GM23248 (cell line): Measurements from ENCODE around the gene MRPS24. TPM values are rescaled to one million over a fixed set of nuclear protein-coding genes. Genes with fewer than 3 reads are reported as not detected.

Experiments used
- DNase-seq: peaks from one replicate; pipeline ENCODE4 v3.0.0-alpha.2; 2015
- H2AFZ ChIP-seq: fragments of 200-600 bp; sonication (generic); 2 replicates; pipeline ENCODE4 v1.6.1; 2016; ENCODE audit warnings: antibody characterized with exemption
- H3F3A ChIP-seq: fragments of 200-600 bp; sonication (generic); 2 replicates; pipeline ENCODE4 v1.6.1; 2016; ENCODE audit warnings: mild to moderate bottlenecking, antibody characterized with exemption, mixed run types; ENCODE audit not compliant: insufficient read depth
- H3K27ac ChIP-seq: fragments of 200-600 bp; sonication (generic); 2 replicates; pipeline ENCODE4 v1.5.1; 2016; ENCODE audit warnings: mild to moderate bottlenecking
- H3K27me3 ChIP-seq: fragments of 200-600 bp; sonication (generic); replicated peaks from 2 replicates; pipeline ENCODE4 v1.6.1; 2016; ENCODE audit warnings: mild to moderate bottlenecking; ENCODE audit not compliant: insufficient read depth
- H3K36me3 ChIP-seq: fragments of 200-600 bp; sonication (generic); 2 replicates; pipeline ENCODE4 v1.6.1; 2016; ENCODE audit warnings: low read depth, mild to moderate bottlenecking
- H3K4me1 ChIP-seq: fragments of 200-600 bp; sonication (generic); 2 replicates; pipeline ENCODE4 v1.6.1; 2016; ENCODE audit warnings: mild to moderate bottlenecking; ENCODE audit not compliant: insufficient read depth
- H3K4me2 ChIP-seq: fragments of 200-600 bp; sonication (generic); one replicate; pipeline ENCODE4 v1.6.1; 2016; ENCODE audit warnings: mild to moderate bottlenecking; ENCODE audit not compliant: unreplicated experiment
- H3K4me3 ChIP-seq: fragments of 200-600 bp; sonication (generic); 2 replicates; pipeline ENCODE4 v1.5.1; 2016; ENCODE audit warnings: mild to moderate bottlenecking
- H3K79me2 ChIP-seq: fragments of 200-600 bp; sonication (generic); 2 replicates; pipeline ENCODE4 v1.6.1; 2016; ENCODE audit warnings: mild to moderate bottlenecking; ENCODE audit not compliant: insufficient read depth
- H3K9ac ChIP-seq: fragments of 200-600 bp; sonication (generic); 2 replicates; pipeline ENCODE4 v1.6.1; 2016; ENCODE audit warnings: mild to moderate bottlenecking
- H3K9me2 ChIP-seq: fragments of 200-600 bp; sonication (generic); 2 replicates; pipeline ENCODE4 v1.6.1; 2016; ENCODE audit warnings: mixed run types, mild to moderate bottlenecking, moderate library complexity; ENCODE audit not compliant: insufficient read depth
- H3K9me3 ChIP-seq: fragments of 200-600 bp; sonication (generic); one replicate; pipeline ENCODE4 v1.6.1; 2017; ENCODE audit warnings: low read depth
- H4K20me1 ChIP-seq: fragments of 200-600 bp; sonication (generic); 2 replicates; pipeline ENCODE4 v1.6.0; 2016; ENCODE audit not compliant: insufficient read depth
- EZH2 ChIP-seq: fragments of 200-600 bp; sonication (generic); IDR thresholded peaks from 2 replicates; pipeline ENCODE4 v1.6.1; 2018; ENCODE audit warnings: antibody characterized with exemption, mild to moderate bottlenecking; ENCODE audit not compliant: insufficient read depth, poor library complexity, severe bottlenecking
- EZH2phosphoT487 ChIP-seq: fragments of 200-600 bp; sonication (generic); IDR thresholded peaks from 2 replicates; pipeline ENCODE4 v1.6.1; 2018; ENCODE audit warnings: antibody characterized with exemption, moderate library complexity, mild to moderate bottlenecking, low read depth; ENCODE audit not compliant: insufficient read depth
- WGBS, 2 experiments: methylation state at CpG; one replicate each; pipeline ENCODE4 v1.1.6; 2015 to 2017; ENCODE audit warnings: low lambda C conversion rate in 2 of 2, low coverage in 1 of 2; ENCODE audit errors: missing lambda C conversion rate in 2 of 2; 5-methylcytosine and 5-hydroxymethylcytosine counted together
- in situ Hi-C: fragments of 300-500 bp; cut with MboI; formaldehyde crosslinking; loops from 2 replicates; pipeline ENCODE4 v1.15.0; 2020
- polyA plus RNA-seq: library from polyadenylated mRNA; unstranded; fragments of >200 nt; fragmentation: Nextera tagmentation; extraction: Ambion mirVana; gene quantifications from 2 replicates; pipeline ENCODE4 v1.2.1, GENCODE V29; 2016
- total RNA-seq: library from RNA; depleted of rRNA; stranded (reverse); fragments of >200 nt; shearing (Covaris generic); gene quantifications from 2 replicates; pipeline ENCODE4 v1.2.3, GENCODE V29; 2014; rRNA removed

The MRPS24 gene
- total RNA-seq: 79.3 and 113 TPM in 2 replicates
- polyA plus RNA-seq: 163 and 166 TPM in 2 replicates

DNA sequence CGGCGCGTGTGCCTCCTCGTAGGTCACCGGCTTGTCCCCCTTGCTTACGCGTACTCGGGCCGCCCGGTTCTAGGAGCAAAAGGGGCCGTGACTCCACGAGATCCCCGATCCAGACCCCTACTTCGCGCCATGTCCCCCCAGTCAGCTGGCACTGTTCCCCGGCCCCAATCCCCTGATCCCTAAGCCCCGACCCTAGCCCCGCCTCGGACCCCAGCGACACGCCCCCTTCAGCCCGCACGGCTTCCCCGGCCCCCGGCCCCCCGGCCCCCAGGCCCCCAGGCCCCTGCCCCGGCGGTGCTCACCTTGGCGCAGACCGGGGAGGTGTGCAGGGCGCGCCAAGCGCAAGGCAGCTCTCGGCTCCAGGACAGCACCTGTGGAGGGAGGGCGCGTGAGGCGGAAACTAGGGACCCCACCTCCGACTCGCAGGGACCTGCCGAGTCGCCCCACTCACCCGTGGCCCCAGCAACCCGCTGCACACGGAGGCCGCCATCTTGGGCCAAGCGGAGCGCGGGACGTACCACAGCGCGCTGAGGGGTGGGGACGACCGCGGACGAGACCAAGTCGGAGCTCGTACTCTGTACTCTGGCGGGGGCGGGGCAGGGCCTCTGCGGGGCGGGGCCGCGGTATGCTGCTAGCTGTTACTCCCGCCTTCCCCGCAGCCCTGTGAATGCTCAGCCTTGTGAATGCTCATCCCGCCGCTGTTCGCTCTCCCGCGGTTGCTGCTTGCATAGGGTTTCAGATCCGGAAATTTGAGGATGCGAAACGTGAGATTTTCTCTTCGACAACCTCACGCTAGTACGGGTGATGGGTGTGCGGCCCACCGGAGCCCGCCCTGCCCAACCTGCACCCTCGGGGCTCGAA is at the start of gene MRPS24:
MRPS24 (minus strand) TSS at position 512 of the 861 bp plus-strand sequence; CDS start at position 490, 22 bp downstream.
- peak within 1 kb of the TSS; percentile 98 for H3K4me2 ChIP-seq
- H4K20me1 ChIP-seq: no peaks in the 10 kb centered on the region
- peaks cover 15% of the 10 kb centered on the region for H3K79me2 ChIP-seq
- in situ Hi-C loops: no loop called here
- peaks cover 49% of the 10 kb centered on the region for H3F3A ChIP-seq
- 1 to 2% methylated on average over 44 to 77 of the region's 81 CpGs for WGBS, 2 experiments
- H3K36me3 ChIP-seq: no peaks in the 10 kb centered on the region; the same call in none of the 2 replicates
- no peaks in the 10 kb centered on the region for H3K27me3 ChIP-seq
- H3K9me3 ChIP-seq: no peaks in the 10 kb centered on the region
- TF ChIP-seq EZH2phosphoT487: no peak
- no peak for TF ChIP-seq EZH2
- no peaks in the 10 kb centered on the region for H3K9me2 ChIP-seq
- H3K27ac ChIP-seq: peak within 1 kb of the TSS; percentile 100
- DNase-seq: peak; percentile 98
- peak within 1 kb of the TSS; percentile 85 for H3K4me3 ChIP-seq
- H3K4me1 ChIP-seq: peaks cover 50% of the 10 kb centered on the region
- peak within 1 kb of the TSS; percentile 57 for H2AFZ ChIP-seq
- H3K9ac ChIP-seq: peak within 1 kb of the TSS; percentile 98

- no peaks in the 10 kb centered on the region for H3K27me3 ChIP-seq
These were observed 46.6 kb upstream of the MRPS24 start for GRCh38 chr7:43915907-43916306.

GRCh38 chr7:43914795-43915194 is 45.5 kb upstream of the MRPS24 start:
- WGBS, 2 experiments: 84 to 87% methylated on average over 5 of the region's 5 CpGs
- H3K4me3 ChIP-seq: no peak overlapping the region
- no peaks in the 10 kb centered on the region for H3K79me2 ChIP-seq
- no peaks in the 10 kb centered on the region for H3K9me2 ChIP-seq
- no peaks in the 10 kb centered on the region for H4K20me1 ChIP-seq
- no peaks in the 10 kb centered on the region for H3K9me3 ChIP-seq
- no peak overlapping the region for H3K4me2 ChIP-seq
- in situ Hi-C loops: no loop called here
- no peaks in the 10 kb centered on the region for H3K36me3 ChIP-seq
- no peak for DNase-seq
- H2AFZ ChIP-seq: no peak overlapping the region
- H3F3A ChIP-seq: no peaks in the 10 kb centered on the region
- TF ChIP-seq EZH2phosphoT487 (no peak), EZH2 (no peak)
- no peaks in the 10 kb centered on the region for H3K27me3 ChIP-seq
- H3K4me1 ChIP-seq: no peaks in the 10 kb centered on the region
- H3K9ac ChIP-seq: no peak overlapping the region
- H3K27ac ChIP-seq: no peak overlapping the region

More at GRCh38 chr7:43915907-43916306, 46.6 kb upstream of the MRPS24 start:
- Histone ChIP-seq H3K9ac (no peak overlapping the region), H3K4me3 (no peak overlapping the region), H3F3A (no peaks in the 10 kb centered on the region), H3K36me3 (no peaks in the 10 kb centered on the region), H3K4me2 (no peak overlapping the region), H3K9me3 (no peaks in the 10 kb centered on the region), H4K20me1 (no peaks in the 10 kb centered on the region), H3K27ac (no peak overlapping the region), H3K9me2 (no peaks in the 10 kb centered on the region), H2AFZ (no peak overlapping the region), H3K4me1 (no peaks in the 10 kb centered on the region), H3K79me2 (no peaks in the 10 kb centered on the region)
- in situ Hi-C loops: no loop called here
- TF ChIP-seq EZH2phosphoT487: no peak
- no peak for TF ChIP-seq EZH2
- DNase-seq: no peak
- WGBS, 2 experiments: 91% methylated on average over 5 of the region's 5 CpGs

- Histone ChIP-seq H3K4me1 (peaks cover 20% of the 10 kb centered on the region), H4K20me1 (no peaks in the 10 kb centered on the region), H3K27me3 (no peaks in the 10 kb centered on the region), H2AFZ (peak within 1 kb of the TSS; percentile 90), H3K4me2 (peak within 1 kb of the TSS; percentile 85), H3K9me2 (no peaks in the 10 kb centered on the region), H3K79me2 (peaks cover 53% of the 10 kb centered on the region), H3K4me3 (peak within 1 kb of the TSS; percentile 79), H3K9ac (peak within 1 kb of the TSS; percentile 94), H3K27ac (peak within 1 kb of the TSS; percentile 85), H3F3A (peaks cover 17% of the 10 kb centered on the region), H3K36me3 (no peaks in the 10 kb centered on the region), H3K9me3 (no peaks in the 10 kb centered on the region)
- in situ Hi-C loops: no loop called here
- DNase-seq: peak; percentile 83
- 1 to 4% methylated on average over 32 to 48 of the region's 73 CpGs for WGBS, 2 experiments
- TF ChIP-seq EZH2 (no peak), EZH2phosphoT487 (no peak)
These were observed 37.2 kb upstream of the MRPS24 start, which contains the start of gene URGCP for GRCh38 chr7:43906331-43907010. Gene URGCP, minus strand, starts transcription at chr7:43906596. Its CDS starts 21 bp downstream, at chr7:43906575.
